NCI-H2107 treated with DMSO at 0.1 percent for 48 hours (cell line): ENCODE results near the gene SMIM38.
"Not testable (repeated sequence)": the region's sequence is repeated elsewhere in the genome, so short reads cannot be mapped to it uniquely, and the experiment has no call there.

ENCODE experiments used
- DNase-seq: peaks from one replicate; lab custom pipeline; 2025; ENCODE audit not compliant: unreplicated experiment; lab: John Stamatoyannopoulos, UW

SMIM38 gene

DNA sequence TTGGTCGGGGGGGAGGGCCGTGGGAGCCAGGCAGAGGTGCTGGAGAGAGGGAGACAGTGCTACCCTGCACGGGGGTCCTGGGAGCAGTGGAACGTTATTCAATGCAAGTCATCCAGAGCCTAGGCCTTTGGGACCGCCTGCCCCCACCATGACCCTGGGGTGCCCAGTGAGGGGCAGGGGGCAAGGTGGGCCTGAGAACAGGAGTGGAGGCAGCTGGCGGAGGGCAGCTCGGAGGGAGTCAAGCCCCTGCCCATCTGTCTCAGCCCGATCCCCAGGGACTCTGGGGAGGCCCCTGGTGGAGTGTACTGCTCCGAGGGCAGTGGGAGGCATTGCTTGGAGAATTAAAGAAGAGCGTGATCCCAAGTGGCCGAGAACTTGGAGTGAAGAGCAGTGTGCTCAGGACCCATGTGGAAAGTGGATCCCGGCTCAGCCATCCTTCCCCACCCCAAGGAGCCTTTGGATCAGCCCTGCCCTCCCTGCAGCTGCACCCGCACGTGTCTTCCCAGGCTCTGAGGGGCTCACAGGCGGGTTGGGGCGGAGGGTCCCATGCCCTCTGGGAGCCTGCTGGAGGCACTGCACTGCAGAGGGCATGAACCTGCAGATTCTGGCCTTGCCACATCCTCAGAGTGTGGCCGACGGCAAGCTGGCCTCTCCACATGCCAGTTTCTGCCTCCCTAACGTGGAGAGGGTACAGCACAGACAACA lies 34.0 kb upstream of the SMIM38 start:
- no peak for DNase-seq

DNA sequence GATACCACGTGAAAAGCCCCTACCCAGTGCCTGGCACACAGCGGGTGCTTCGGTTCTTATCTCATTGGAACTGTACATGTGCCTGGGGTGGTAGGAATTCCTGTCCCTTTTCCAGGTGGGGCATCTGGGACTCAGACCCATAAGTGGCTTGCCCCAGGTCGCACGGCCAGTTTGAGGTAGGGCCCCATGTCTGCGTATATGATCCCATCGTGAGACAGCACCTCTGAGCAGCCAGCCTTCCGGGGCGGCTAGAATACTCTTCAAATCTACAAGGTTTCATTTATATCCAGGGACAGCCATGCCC lies 33.5 kb upstream of the SMIM38 start:
- no peak for DNase-seq

DNA sequence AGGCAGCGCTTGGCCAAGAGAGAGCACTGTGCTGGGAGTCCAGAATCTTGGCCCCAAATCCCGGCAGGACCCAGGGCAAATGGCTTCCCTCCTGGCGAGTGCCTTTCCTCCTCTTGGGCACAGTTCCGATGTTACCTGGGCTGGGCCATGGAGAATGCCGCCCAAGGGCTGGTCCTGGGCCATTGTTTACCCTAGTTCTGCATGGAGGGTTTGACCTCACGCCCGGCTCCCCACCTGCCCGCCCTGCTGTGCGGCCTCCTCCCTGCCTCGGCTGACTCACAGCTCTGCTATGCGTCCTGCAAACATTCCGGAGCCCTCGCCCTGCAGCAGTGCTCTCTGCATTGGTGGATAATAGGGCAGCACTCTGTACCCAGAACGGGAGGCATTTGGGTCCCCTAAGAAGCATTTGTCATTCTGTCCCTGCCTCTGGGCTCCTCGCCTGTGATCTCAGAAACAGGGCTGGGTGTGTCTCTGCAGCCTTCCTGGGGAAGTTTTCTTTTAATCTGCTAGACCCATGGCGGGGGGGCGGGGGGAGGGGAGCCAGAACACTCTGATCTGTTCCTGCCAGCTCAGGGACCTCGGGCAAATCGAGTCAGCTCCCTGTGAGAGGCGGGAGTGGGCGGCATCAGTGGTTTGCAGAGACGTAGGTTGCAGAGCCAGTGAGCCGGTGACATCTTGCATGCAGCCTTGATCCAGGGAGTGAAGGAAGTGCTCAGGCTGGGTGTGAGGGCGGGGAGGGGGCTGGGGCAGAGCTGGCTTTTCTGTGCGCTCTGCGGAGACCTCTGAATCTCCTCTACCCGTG lies 32.9 kb upstream of the SMIM38 start:
- no peak for DNase-seq

DNA sequence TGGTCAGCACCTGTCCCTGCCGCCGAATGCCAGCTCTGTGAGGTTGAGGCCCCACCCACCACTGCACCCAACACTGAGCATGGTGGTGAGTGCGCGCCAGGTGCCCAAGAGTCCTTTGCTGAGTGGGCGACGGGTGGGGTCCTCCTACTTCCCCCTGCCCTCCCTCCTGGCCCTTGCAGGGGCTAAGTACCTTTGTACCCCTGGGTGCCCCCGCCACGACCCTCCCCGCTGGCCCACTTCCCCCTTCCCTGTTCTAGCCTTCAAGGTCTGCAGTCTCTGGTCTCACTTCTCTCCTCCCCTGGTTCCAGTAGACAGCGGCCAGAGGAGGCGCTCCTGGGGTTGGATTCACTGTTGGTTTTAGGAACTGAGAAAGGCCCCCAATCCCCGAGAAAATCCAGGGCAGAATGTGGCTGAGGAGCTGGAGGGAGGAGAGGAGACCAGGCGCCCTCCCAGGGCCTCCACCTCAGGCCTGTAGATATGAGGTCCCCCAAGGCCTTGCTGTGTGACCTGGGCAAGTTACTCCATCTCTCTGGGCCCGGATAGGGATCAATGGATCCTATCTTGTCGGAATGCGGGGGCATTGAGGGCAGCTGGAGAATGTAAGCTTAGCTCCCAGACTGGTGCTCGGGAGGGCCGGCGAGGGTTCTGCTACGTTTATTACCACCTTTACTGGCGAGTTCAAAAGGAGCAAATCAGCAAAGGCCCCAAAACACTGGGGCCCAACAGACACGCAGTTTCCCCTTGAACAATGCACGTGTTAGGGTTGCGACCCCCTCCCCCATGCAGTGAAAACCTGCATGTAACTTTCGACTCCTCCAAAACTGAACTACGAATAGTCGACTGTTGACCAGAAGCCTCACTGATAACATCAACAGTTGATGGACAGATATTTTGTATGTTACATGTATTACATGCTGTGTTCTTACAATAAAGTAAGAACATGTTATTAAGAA lies 31.9 kb upstream of the SMIM38 start:
- DNase-seq = no peak

DNA sequence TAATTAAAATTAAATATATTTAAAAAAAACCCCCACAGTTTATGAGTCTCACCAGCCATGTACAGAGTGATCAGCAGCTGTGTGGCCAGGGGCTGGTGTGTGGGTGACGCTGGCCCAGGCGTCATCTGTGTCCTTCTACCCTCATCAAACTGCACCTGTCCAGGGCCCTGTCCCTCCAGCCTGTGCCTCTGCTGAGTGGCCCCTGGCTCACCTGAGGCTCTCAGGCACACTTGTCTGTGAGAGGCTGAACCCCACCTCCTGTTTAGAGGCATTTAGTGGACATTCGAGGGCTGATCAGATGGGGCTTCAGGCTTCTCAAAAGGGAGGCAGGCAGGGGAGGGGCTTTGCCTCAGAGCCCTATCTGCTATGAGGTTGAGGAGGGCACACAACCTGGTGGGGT lies 29.9 kb upstream of the SMIM38 start:
- DNase-seq = no peak

DNA sequence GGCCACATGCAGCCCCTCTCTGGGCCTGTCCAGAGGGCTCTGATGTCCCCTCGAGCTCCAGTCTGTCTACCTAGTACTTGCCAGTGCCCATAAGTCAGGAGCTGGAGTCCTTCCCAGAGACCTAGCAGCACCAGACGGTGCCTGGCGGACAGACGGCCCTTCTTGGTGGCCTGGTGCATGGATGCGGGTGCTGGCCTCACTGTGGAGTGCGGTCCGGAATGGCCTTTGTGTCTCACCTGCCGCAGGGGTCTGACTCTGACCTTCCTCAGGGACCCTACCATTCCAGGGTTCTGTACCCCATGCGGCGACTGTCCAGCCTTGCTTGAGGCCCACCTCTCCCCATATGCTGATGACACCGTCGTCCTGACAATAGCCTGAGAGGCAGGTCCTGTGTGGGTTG lies 29.4 kb upstream of the SMIM38 start:
- DNase-seq = no peak

DNA sequence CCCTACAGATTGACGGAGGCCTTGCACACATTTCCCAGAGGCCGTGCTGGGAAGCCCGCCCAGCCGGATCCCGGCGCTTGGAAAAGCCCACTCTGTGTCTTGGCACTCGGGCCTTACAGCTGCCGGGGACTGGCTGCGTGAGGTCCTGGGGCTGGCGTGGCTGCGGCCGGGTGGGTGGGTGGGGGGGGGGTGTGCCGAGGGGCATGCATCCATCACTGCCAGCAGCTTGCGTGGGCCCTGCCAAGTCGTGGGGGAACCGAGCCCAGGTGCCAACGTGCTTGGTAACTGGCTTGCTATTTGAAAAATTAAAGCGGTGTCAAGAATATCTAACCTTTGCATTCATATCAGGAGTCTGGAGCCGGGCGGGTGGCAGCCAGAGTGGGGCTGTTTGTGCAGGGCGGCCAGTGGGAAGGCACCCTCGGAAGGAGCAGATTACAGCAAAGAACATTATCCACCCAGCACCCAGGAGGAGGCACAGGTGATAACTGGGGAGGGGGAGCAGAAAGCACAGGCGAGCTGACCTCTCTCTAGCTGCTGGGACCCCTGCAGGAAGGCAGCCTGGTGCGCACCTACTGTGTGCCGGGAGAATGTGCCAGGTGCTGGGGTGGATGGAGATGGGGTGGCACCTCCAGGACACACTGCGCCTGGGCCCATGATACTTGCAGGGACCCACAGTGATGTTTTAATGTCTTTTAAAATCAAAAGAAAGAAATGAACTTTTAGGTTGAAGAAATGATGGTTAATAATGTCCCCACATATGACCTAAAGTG lies 28.5 kb upstream of the SMIM38 start:
- no peak for DNase-seq

DNA sequence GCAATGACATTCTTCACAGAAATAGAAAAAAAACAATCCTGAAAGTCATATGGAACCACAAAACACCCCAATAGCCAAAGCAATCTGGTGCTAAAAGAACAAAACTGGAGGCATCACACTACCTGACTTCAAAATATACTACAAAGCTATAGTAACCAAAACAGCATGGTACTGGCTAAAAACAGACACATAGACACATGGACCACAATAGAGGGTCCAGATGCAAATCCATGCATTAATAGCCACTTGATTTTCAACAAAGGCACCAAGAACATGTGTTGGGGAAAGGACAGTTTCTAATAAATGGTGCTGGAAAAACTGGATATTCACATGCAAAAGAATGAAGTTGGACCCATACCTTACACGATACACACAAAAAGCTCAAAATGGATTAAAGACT lies 27.9 kb upstream of the SMIM38 start:
- DNase-seq = no peak

DNA sequence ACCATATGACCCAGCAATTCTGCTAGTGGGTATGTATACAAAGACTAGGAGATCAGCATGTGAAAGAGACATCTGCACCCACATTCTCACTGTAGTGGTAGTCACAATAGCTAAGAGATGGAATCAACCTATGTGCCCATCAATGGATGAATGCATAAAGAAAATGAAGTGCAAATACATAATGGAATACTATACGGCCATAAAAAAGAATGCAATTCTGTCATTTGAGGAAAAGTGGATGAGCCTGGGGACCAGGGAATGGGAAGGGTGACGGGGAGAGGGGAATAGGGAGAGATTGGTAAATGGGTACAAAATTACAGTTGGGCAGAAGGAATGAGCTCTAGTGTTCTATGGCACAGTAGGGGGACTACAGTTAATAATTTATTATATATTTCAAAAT lies 26.7 kb upstream of the SMIM38 start:
- DNase-seq = no peak

DNA sequence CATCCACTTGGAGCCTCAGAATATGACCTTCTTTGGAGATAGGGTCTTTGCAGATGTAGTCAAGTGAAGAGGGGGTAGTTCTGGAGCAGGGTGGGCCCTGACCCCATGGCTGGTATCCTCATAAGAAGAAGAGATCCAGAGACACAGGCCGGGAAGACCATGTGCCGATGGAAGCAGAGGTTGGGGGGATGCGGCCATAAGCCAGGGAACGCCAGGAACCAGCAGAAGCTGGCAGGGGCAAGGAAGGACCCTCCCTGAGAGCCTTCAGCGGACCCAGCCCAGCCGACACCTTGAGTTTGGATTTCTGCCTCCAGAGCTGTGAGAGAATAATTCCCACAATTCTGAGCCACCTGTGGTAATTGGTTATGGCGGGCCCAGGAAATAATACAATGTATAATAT lies 26.1 kb upstream of the SMIM38 start:
- DNase-seq = no peak

DNA sequence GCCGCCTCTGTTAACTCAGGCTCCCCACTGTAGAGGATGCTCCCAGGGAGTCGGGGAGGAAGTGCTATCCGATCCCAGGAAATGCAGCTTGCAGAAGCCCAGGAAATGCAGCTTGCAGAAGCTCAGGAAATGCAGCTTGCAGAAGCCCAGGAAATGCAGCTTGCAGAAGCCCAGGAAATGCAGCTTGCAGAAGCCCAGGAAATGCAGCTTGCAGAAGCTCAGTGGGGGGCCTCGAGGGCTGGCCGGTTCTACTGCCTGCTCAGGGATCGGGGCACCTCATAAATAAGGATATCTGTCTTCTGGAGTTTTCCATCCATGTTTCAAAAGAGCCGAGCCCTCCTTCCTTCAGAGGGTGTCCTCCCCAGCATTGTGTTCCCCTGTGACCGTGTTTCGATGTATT lies 25.1 kb upstream of the SMIM38 start:
- no peak for DNase-seq

DNA sequence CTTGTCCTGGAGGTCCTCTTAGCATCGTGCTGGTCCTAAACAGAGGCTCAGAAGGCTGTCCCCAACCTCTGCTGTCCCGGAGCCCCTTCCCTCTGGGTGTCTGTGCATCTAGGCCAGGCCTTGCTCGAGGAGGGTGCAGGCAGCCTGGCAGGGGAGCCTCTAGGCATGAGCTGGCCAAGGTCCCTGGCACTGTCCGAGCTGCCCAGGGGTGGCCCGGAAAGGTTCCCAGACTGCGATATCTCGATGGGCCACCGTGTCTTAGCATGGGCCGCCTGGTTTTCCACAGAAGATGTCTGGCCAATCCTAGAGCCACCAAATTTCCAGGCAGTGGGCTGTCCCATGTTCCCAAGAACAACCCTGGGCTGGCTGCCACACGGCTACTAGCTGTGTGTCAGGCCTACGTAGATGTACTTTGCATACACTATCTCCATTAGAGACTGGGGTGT lies 24.6 kb upstream of the SMIM38 start:
- no peak for DNase-seq

DNA sequence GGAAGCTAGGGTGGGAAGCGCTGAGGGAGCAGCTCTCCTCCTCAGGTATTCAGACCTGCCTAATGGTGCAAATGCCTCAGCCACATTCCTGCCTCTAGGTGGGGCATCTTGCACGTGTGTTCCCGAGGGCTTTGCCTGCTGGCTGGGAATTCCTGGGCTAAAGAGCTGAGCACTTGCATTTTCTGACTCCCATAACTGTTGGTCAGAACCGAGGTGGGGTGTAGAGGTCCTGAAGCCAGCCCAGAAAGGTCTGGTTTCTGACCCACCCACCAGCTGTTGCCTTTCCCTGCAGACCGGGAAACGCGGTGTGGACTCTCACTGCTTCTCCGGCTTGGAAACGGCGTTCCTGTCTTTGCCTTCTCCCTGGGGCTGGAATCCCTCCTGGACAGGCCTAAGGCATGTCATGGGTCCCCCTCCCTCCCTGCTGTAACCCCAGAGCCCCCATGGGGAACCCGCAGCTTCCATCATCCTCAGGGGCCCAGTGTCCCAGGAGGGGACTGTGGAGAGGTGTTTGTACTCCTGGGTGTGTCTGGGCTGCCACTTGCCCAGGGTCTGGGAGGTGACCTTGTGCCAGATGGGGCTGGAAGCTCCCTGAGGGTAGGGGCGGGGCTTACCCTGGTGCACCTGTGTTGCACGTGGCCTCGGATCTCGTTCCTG lies 24.0 kb upstream of the SMIM38 start:
- DNase-seq = no peak

DNA sequence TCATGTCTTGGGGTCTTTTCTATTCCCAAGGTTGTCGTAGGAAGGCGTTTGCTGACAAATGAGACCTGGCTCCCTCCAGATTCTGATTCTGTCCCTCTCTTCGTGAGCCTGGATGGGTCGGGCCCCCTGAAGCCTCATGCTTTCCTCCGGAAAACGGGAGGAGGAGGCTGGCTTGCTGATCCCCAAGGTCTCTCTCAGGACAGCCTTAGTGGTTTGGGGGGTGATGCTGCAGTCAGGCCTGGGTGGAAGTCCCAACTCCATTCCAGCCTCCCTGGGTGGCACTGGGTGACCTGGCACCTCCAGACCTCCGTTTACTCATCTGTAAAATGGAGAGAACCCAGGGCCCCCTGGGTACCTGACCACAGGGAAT lies 23.4 kb upstream of the SMIM38 start:
- no peak for DNase-seq

DNA sequence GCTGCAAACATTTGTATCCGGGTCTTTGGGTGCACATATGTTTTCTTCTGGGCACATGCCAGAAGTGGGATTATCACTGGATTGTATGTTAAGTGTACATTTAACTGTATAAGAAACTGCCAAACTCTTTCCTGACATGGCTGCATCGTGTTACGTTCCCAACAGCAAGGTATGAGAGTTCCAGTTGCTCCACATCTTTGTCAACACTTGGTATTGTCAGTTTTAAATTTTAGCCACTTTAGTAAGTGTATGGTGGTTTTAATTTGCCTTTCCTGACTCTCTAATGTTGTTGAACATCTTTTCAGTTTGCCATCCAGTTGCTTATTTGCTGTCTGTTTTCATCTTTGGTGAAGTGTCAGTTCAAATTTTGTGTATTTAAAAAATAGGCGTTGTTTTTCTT lies 22.5 kb upstream of the SMIM38 start:
- DNase-seq = no peak

DNA sequence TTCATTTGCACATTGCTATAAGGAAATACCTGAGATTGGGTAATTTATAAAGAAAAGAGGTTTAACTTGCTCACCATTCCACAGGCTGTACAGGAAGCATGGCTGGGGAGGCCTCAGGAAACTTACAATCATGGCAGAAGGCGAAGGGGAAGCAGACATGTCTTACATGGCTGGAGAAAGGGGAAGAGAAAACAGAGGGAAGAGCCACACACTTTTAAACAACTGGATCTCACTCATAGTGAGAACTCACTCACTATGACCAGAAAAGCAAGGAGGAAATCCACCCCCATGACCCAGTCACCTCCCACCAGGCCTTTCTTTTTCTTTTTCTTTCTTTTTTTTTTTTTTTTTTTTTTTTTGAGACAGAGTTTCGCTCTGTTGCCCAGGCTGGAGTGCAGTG lies 21.6 kb upstream of the SMIM38 start:
- not testable (repeated sequence) for DNase-seq

DNA sequence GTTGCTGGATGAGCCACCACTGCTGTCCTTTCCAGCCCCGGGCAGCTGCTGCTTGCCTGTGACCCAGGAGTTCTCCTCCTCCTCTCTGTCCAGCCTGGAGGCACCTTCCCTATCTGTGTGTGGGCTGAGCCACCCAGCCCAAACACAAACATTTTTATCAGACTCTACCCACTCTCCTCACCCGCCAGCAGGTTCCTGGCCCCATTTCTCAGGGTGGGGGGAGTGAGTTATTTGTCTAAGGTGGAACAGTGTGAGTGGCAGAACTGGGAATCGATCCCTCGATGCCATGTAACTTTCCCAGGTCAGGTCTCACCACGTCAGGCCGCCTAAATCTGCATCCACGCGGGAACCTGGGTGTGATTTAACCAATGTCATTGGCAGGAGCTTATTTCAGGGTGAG lies 20.8 kb upstream of the SMIM38 start:
- DNase-seq = no peak

DNA sequence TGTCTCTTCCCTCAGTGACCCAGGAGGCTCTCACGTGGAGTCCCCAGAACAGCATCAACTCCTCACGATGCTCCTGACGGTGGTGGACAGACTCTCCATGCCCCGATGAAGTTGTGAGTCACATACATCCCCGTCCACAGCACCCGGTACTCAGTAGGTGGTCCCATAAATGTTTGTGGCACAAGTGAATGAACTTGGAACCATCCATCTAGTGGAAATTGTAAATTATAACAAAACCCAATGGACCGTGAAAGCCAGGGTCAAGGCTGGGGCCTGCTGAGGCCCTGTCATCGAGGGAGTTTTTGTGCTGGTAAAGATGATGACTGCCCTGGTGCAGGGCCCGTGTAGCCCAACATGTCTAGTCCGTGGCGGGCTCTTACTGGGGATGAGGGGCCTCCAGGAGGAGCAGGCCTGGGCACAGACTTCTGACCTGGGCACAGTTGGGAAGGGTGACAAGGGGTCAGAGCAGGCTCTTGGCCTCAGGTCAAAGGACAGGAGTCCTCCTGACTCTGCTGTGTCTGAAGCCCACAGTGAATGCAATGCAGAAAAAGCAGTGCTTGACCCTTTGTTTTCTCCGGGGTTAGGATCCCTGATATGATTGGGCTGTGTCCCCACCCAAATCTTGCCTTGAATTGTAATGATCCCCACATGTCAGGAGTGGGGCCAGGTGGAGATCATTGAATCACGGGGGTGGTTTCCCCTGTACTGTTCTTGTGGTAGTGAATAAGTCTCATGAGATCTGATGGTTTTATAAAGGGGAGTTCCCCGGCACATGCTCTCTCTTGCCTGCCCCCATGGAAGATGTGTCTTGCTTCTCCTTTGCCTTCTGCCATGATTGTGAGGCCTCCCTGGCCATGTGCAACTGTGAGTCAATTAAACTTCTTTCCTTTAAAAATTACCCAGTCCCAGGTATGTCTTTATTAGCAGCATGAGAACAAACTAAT lies 20.0 kb upstream of the SMIM38 start:
- DNase-seq = no peak

DNA sequence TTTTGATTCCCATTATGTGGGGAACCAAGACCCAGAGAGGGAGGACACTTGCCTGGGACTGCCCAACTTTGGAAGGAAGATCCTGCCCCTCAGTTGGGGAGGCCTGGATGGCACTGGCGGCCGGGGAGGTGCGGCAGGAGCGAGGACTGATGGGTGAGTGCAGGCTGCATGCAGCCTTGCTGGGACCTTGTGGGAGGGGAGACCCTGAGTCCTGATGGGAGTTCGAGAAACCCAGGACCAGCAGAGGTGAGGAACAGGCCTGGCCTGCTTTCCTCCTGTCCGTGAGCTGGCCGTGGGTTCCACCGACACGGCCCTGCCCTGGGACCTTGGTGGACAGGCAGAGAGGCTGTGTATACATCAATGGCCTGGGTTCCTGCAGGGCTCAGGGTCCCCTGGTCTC lies 19.3 kb upstream of the SMIM38 start:
- DNase-seq = no peak
